H9 (cell line): ENCODE results near the gene DRGX. TPM values are rescaled to one million over a fixed set of nuclear protein-coding genes. Genes with fewer than 3 reads are reported as not detected.
A peak's percentile ranks its signal among the peaks of the same experiment; 100 is the strongest.

Experiments used
- DNase-seq: peaks from one replicate; pipeline ENCODE4 v3.0.0-alpha.2; 2017
- H2AFZ ChIP-seq: one replicate; pipeline ENCODE4 v1.6.1; 2013; ENCODE audit warnings: mild to moderate bottlenecking, low read length, control low read depth, moderate library complexity
- H2AK5ac ChIP-seq: 2 replicates; pipeline ENCODE4 v1.6.1; 2013; ENCODE audit warnings: low read length, control low read depth, mixed read lengths; ENCODE audit not compliant: insufficient read length
- H2BK120ac ChIP-seq: one replicate; pipeline ENCODE4 v1.6.1; 2013; ENCODE audit warnings: low read depth, mild to moderate bottlenecking, low read length, control low read depth, inconsistent platforms; ENCODE audit not compliant: poor library complexity, severe bottlenecking
- H2BK12ac ChIP-seq: 2 replicates; pipeline ENCODE4 v1.6.1; 2013; ENCODE audit warnings: low read length, control low read depth, mixed read lengths, low read depth; ENCODE audit not compliant: insufficient read length
- H2BK15ac ChIP-seq: 2 replicates; pipeline ENCODE4 v1.6.1; 2013; ENCODE audit warnings: low read depth, low read length, control low read depth
- H2BK20ac ChIP-seq: one replicate; pipeline ENCODE4 v1.6.1; 2013; ENCODE audit warnings: low read depth, mild to moderate bottlenecking, low read length, control low read depth, inconsistent platforms; ENCODE audit not compliant: poor library complexity, severe bottlenecking
- H2BK5ac ChIP-seq: 2 replicates; pipeline ENCODE4 v1.6.1; 2013; ENCODE audit warnings: low read length, control low read depth, mixed read lengths; ENCODE audit not compliant: insufficient read length
- H3K14ac ChIP-seq: 2 replicates; pipeline ENCODE4 v1.6.1; 2013; ENCODE audit warnings: low read length, control low read depth; ENCODE audit not compliant: insufficient read depth
- H3K18ac ChIP-seq: 2 replicates; pipeline ENCODE4 v1.6.1; 2013; ENCODE audit warnings: low read depth, mild to moderate bottlenecking, mixed read lengths, low read length, control low read depth; ENCODE audit not compliant: insufficient read length
- H3K23ac ChIP-seq: 2 replicates; pipeline ENCODE4 v1.6.1; 2013; ENCODE audit warnings: low read length, control low read depth, mixed read lengths, low read depth; ENCODE audit not compliant: insufficient read length
- H3K23me2 ChIP-seq: 2 replicates; pipeline ENCODE4 v1.6.1; 2013; ENCODE audit warnings: low read depth, mild to moderate bottlenecking, mixed read lengths, low read length, control low read depth; ENCODE audit not compliant: insufficient read length, poor library complexity, severe bottlenecking
- H3K27ac ChIP-seq: 2 replicates; pipeline ENCODE4 v1.5.1; 2013; ENCODE audit warnings: low read length, control low read depth, mixed read lengths, low read depth; ENCODE audit not compliant: insufficient read length
- H3K27me3 ChIP-seq: 2 replicates; pipeline ENCODE4 v1.6.1; 2013; ENCODE audit warnings: low read length, control low read depth, inconsistent platforms; ENCODE audit not compliant: insufficient read depth
- H3K4ac ChIP-seq: 2 replicates; pipeline ENCODE4 v1.6.1; 2013; ENCODE audit warnings: low read depth, mild to moderate bottlenecking, control low read depth, inconsistent platforms, low read length, moderate library complexity
- H3K4me1 ChIP-seq: 2 replicates; pipeline ENCODE4 v1.6.1; 2013; ENCODE audit warnings: low read length, control low read depth, inconsistent platforms; ENCODE audit not compliant: insufficient read depth
- H3K4me2 ChIP-seq: 2 replicates; pipeline ENCODE4 v1.6.1; 2013; ENCODE audit warnings: low read length, control low read depth, mixed read lengths; ENCODE audit not compliant: insufficient read length, insufficient read depth
- H3K56ac ChIP-seq: 2 replicates; pipeline ENCODE4 v1.6.1; 2013; ENCODE audit warnings: low read depth, mild to moderate bottlenecking, mixed read lengths, low read length, control low read depth; ENCODE audit not compliant: insufficient read length
- H3K79me1 ChIP-seq: 2 replicates; pipeline ENCODE4 v1.6.1; 2013; ENCODE audit warnings: low read depth, mild to moderate bottlenecking, moderate library complexity, low read length, control low read depth, inconsistent platforms; ENCODE audit not compliant: insufficient read depth, poor library complexity, severe bottlenecking
- H3K79me2 ChIP-seq: 2 replicates; pipeline ENCODE4 v1.6.1; 2013; ENCODE audit warnings: low read length, control low read depth, inconsistent platforms; ENCODE audit not compliant: insufficient read depth
- H3K9ac ChIP-seq: 2 replicates; pipeline ENCODE4 v1.6.1; 2013; ENCODE audit warnings: low read length, control low read depth, mixed read lengths; ENCODE audit not compliant: insufficient read length; ENCODE audit errors: extremely low read depth
- H3K9me3 ChIP-seq: one replicate; pipeline ENCODE4 v1.6.1; 2013; ENCODE audit warnings: low read depth, low read length, inconsistent platforms; ENCODE audit not compliant: control insufficient read depth
- H3T11ph ChIP-seq: one replicate; pipeline ENCODE4 v1.6.1; 2013; ENCODE audit warnings: mild to moderate bottlenecking, low read length, control low read depth, inconsistent platforms
- H4K20me1 ChIP-seq: one replicate; pipeline ENCODE4 v1.6.1; 2013; ENCODE audit not compliant: control insufficient read depth, insufficient read length, insufficient read depth
- H4K5ac ChIP-seq: 2 replicates; pipeline ENCODE4 v1.6.1; 2013; ENCODE audit warnings: low read depth, mild to moderate bottlenecking, mixed read lengths, low read length, control low read depth; ENCODE audit not compliant: insufficient read length
- H4K8ac ChIP-seq: replicated peaks from 2 replicates; pipeline ENCODE4 v1.6.1; 2013; ENCODE audit warnings: low read length, control low read depth, mixed read lengths, low read depth; ENCODE audit not compliant: insufficient read length
- H4K91ac ChIP-seq: 2 replicates; pipeline ENCODE4 v1.6.1; 2013; ENCODE audit warnings: low read depth, mild to moderate bottlenecking, moderate library complexity, mixed read lengths, low read length, control low read depth; ENCODE audit not compliant: insufficient read length
- H3K27ac Mint-ChIP-seq, 3 experiments: 2 replicates in 2 of 3; 3 replicates in 1 of 3; pipeline ENCODE4 v1.8.0; 2020 to 2021; ENCODE audit warnings: mixed read lengths in 3 of 3, mild to moderate bottlenecking in 1 of 3, moderate library complexity in 1 of 3
- H3K27me3 Mint-ChIP-seq: 2 replicates; pipeline ENCODE4 v1.8.0; 2021; ENCODE audit warnings: low read depth, mild to moderate bottlenecking, moderate library complexity, mixed read lengths
- H3K36me3 Mint-ChIP-seq, 3 experiments: 2 replicates in 2 of 3; 3 replicates in 1 of 3; pipeline ENCODE4 v1.8.0; 2020 to 2021; ENCODE audit warnings: low read depth in 3 of 3, mixed read lengths in 3 of 3; ENCODE audit not compliant: insufficient read depth in 1 of 3
- H3K4me1 Mint-ChIP-seq, 2 experiments: 2 replicates each; pipeline ENCODE4 v1.8.0; 2020; ENCODE audit warnings: mixed read lengths in 2 of 2
- H3K4me3 Mint-ChIP-seq, 2 experiments: 2 replicates in 1 of 2; 3 replicates in 1 of 2; pipeline ENCODE4 v1.8.0; 2020 to 2021; ENCODE audit warnings: mild to moderate bottlenecking in 2 of 2, mixed read lengths in 2 of 2, moderate library complexity in 1 of 2
- H3K9me3 Mint-ChIP-seq, 2 experiments: 2 replicates in 1 of 2; 3 replicates in 1 of 2; pipeline ENCODE4 v1.8.0; 2020; ENCODE audit warnings: mild to moderate bottlenecking in 2 of 2, mixed read lengths in 2 of 2, moderate library complexity in 1 of 2
- WGBS: extraction: QIAGEN DNeasy Blood & Tissue Kit; methylation state at CpG from one replicate; pipeline ENCODE4 v1.1.7; 2013; ENCODE audit warnings: missing lambda C conversion rate, low lambda C conversion rate, mixed read lengths; ENCODE audit not compliant: insufficient read length; ENCODE audit errors: extremely low coverage; 5-methylcytosine and 5-hydroxymethylcytosine counted together
- total RNA-seq: library from RNA; stranded (reverse); gene quantifications from 2 replicates; pipeline ENCODE4 v1.2.1, GENCODE V29; 2021
- TF ChIP-seq, protein P1 (sequence below): fragments of 200-600 bp; sonication (generic); conservative IDR thresholded peaks from 3 replicates; pipeline ENCODE4 v1.8.0; 2021; ENCODE audit warnings: antibody characterized with exemption, mild to moderate bottlenecking

Gene DRGX
- total RNA-seq, 1 experiment from 2014 or later, result not detected

DNA sequence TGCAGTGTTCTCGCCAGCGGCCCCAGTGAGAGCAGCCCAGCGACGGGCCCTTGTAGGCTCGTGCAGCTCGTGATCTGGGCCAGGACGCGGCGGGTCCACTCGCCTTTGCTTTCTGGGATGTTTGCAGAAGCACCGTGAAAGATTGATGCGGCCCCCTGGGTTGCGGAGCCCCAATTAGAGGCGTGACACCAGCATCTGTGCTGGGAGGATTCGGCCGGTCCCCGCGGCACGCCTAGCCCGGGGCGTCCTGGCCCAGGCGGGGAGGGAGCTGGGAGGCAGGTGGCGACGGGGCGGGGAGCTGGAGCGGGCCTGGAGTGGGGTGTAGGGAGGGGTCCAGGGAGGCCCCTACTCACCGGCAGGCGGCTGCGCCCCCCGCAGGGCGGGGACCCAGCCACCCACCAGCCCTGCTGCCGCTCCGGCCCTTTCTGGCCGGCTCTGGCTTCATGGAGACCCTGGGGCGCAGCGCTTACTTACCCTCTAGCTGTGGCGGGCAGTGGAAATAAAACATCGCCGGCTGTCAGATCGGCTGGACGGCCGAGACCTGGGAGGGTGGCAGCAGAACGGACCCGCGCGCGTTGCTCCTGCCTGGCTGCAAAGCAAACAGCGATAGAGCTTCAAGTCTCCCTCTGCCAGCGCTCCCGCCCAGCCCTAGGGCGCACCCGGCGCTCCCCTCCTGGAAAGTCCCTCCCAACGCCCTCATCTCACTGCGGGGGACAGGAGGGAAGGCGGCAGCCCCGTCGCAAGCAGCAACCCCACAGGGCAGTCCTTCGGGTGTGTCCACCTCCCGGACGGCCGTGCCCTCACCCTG, 752 bp downstream of the DRGX start:
- Mint-ChIP-seq H3K36me3 (no peaks in the 10 kb centered on the region; a peak in 1 of 7 replicates), H3K27me3 (peaks cover 98% of the 10 kb centered on the region), H3K27ac (no peak overlapping the region), H3K4me3 (peak overlapping the region; percentile 64 to 84), H3K9me3 (peaks cover 0 to 3% of the 10 kb centered on the region in 2 experiments; a peak in 1 of 5 replicates), H3K4me1 (peaks cover 22 to 30% of the 10 kb centered on the region in 2 experiments)
- H3K23me2 ChIP-seq, result peaks cover 26% of the 10 kb centered on the region
- H3K4ac ChIP-seq, result no peak overlapping the region
- H3K27me3 ChIP-seq, result peaks cover 49% of the 10 kb centered on the region
- H2AFZ ChIP-seq, result no peak overlapping the region
- H2BK12ac ChIP-seq, result no peak overlapping the region
- H3K79me1 ChIP-seq, result no peaks in the 10 kb centered on the region
- H3K56ac ChIP-seq, result no peak overlapping the region
- H4K8ac ChIP-seq, result no peak overlapping the region
- H2AK5ac ChIP-seq, result no peak overlapping the region
- H4K5ac ChIP-seq, result no peak overlapping the region
- TF ChIP-seq, protein P1, sequence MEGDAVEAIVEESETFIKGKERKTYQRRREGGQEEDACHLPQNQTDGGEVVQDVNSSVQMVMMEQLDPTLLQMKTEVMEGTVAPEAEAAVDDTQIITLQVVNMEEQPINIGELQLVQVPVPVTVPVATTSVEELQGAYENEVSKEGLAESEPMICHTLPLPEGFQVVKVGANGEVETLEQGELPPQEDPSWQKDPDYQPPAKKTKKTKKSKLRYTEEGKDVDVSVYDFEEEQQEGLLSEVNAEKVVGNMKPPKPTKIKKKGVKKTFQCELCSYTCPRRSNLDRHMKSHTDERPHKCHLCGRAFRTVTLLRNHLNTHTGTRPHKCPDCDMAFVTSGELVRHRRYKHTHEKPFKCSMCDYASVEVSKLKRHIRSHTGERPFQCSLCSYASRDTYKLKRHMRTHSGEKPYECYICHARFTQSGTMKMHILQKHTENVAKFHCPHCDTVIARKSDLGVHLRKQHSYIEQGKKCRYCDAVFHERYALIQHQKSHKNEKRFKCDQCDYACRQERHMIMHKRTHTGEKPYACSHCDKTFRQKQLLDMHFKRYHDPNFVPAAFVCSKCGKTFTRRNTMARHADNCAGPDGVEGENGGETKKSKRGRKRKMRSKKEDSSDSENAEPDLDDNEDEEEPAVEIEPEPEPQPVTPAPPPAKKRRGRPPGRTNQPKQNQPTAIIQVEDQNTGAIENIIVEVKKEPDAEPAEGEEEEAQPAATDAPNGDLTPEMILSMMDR, result no peak
- DNase-seq, result no peak
- no peak overlapping the region for H3K18ac ChIP-seq
- no peak overlapping the region for H2BK5ac ChIP-seq
- H3K9ac ChIP-seq, result no peak overlapping the region
- H3K23ac ChIP-seq, result no peak overlapping the region
- H3K4me1 ChIP-seq, result no peaks in the 10 kb centered on the region
- H2BK15ac ChIP-seq, result no peak overlapping the region
- H3K14ac ChIP-seq, result no peak overlapping the region
- no peaks in the 10 kb centered on the region for H3K79me2 ChIP-seq
- H4K20me1 ChIP-seq, result no peaks in the 10 kb centered on the region
- no peak overlapping the region for H2BK20ac ChIP-seq
- H3K27ac ChIP-seq, result no peak overlapping the region
- H3K9me3 ChIP-seq, result no peaks in the 10 kb centered on the region
- H2BK120ac ChIP-seq, result no peak overlapping the region
- H4K91ac ChIP-seq, result no peak overlapping the region
- no CpG with 5 or more reads among the region's 62 CpGs for WGBS
- H3T11ph ChIP-seq, result no peak overlapping the region
- H3K4me2 ChIP-seq, result peak overlapping the region; percentile 80
